Suppressor macrophage (primary cell): Measurements from ENCODE around the gene PEF1.

Source experiments
- DNase-seq, 4 experiments: peaks; one replicate each; pipeline ENCODE4 v3.0.0-alpha.2; 2020 to 2022

The PEF1 gene

GRCh38 chr1:31627301-31627929, 17.3 kb downstream of the PEF1 start:
- DNase-seq, result no peak

GRCh38 chr1:31626223-31627207, 18.2 kb downstream of the PEF1 start:
- peak; percentile 19 to 58 (median 48) for DNase-seq

GRCh38 chr1:31625561-31626222, 19.0 kb downstream of the PEF1 start:
- DNase-seq, result peak; percentile 60 to 85 (median 69)

- DNase-seq, result no peak
Measured at GRCh38 chr1:31624731-31625514, 19.8 kb downstream of the PEF1 start.

GRCh38 chr1:31624309-31624708, 20.4 kb downstream of the PEF1 start:
- DNase-seq, result peak; percentile 38 to 72 (median 58)

- no peak for DNase-seq
Measured at GRCh38 chr1:31623365-31623764, 21.3 kb downstream of the PEF1 start.

GRCh38 chr1:31621847-31622730, 22.6 kb downstream of the PEF1 start:
- DNase-seq, result no peak

- DNase-seq, result no peak
Measured at GRCh38 chr1:31621498-31621820, 23.2 kb downstream of the PEF1 start.

GRCh38 chr1:31620631-31621497, 23.8 kb downstream of the PEF1 start:
- DNase-seq, result no peak

GRCh38 chr1:31618916-31619846, 25.5 kb downstream of the PEF1 start:
- DNase-seq, result no peak

GRCh38 chr1:31617916-31618746, 26.5 kb downstream of the PEF1 start:
- peak; percentile 47 to 77 (median 66) for DNase-seq

GRCh38 chr1:31617218-31617915, 27.3 kb downstream of the PEF1 start, which contains the start of gene HCRTR1:
Gene HCRTR1, plus strand, starts transcription at chr1:31617689. Its CDS starts 1,504 bp downstream, at chr1:31619193.
- DNase-seq, result no peak

GRCh38 chr1:31615939-31616338, 28.7 kb downstream of the PEF1 start:
- no peak for DNase-seq

GRCh38 chr1:31615414-31615813, 29.3 kb downstream of the PEF1 start:
- DNase-seq, result peak in 1 of 4 experiments; percentile 2

GRCh38 chr1:31614414-31615005, 30.2 kb downstream of the PEF1 start:
- peak in 1 of 4 experiments; percentile 3 for DNase-seq

GRCh38 chr1:31609514-31610118, 35.1 kb downstream of the PEF1 start:
- DNase-seq, result peak in 3 of 4 experiments; percentile 4 to 59 (median 49)

GRCh38 chr1:31607360-31607759, 37.3 kb downstream of the PEF1 start:
- DNase-seq, result peak in 1 of 4 experiments; percentile 1
